ENCODE results near the gene ASB1.

DNA sequence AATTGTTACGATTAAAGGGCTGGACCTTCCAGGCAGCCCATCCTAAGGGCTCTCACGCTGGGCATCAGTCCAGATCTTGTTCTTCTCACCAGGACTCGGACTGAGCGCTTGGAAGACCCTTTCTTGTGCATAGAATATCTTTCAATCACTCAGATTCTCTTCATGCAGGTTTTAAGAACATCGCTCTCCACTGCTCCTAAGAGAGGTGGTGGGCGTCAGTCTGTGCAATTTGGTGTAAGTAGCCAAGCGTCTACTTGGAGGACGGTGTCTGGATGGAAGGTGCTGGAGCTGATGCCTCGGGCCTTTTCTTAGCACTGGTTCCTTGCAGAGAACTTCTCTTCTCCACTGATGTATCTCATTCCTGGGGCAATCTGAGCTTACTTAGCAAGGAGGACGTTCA lies 68.7 kb downstream of the ASB1 start:
- no peak for TF ChIP-seq EZH2 (IDR thresholded peaks at IDR 0.05)
- no peak for TF ChIP-seq POLR2AphosphoS5 (IDR thresholded peaks at IDR 0.05; ENCODE audit: borderline replicate concordance, low read depth, low read length)
- no peak for TF ChIP-seq FOXP2 (optimal IDR thresholded peaks at IDR 0.05; ENCODE audit: control extremely low read depth, extremely low read length, insufficient read depth)
